ENCODE results near the gene CRIP2. TPM values are rescaled to one million over a fixed set of nuclear protein-coding genes. Genes with fewer than 3 reads are reported as not detected.

Gene CRIP2
- total RNA-seq, 2 experiments from 2014 or later, result 2.7 to 2.8 TPM

GRCh38 chr14:105436402-105436801 lies 38.2 kb upstream of the CRIP2 start:
- Mint-ChIP-seq H3K36me3 (no peaks in the 10 kb centered on the region), H3K27me3 (no peaks in the 10 kb centered on the region), H3K4me1 (ENCODE audit: low read depth) (peaks cover 7% of the 10 kb centered on the region), H3K9me3 (no peaks in the 10 kb centered on the region), H3K27ac (no peak overlapping the region), H3K4me3 (no peak overlapping the region)
- intact Hi-C loops (cut with micrococcal nuclease), result no loop called here
- POLR2A ChIA-PET, result no interaction called here
- CTCF ChIA-PET, result no interaction called here
- DNase-seq, result no peak

GRCh38 chr14:105436891-105437722 lies 37.5 kb upstream of the CRIP2 start:
- H3K9me3 Mint-ChIP-seq, result no peaks in the 10 kb centered on the region
- H3K27ac Mint-ChIP-seq, result no peak overlapping the region
- no peaks in the 10 kb centered on the region for H3K27me3 Mint-ChIP-seq
- no peak for DNase-seq
- intact Hi-C loops (cut with micrococcal nuclease), result no loop called here
- peaks cover 7% of the 10 kb centered on the region for H3K4me1 Mint-ChIP-seq (ENCODE audit: low read depth)
- no peak overlapping the region for H3K4me3 Mint-ChIP-seq
- CTCF ChIA-PET, result no interaction called here
- POLR2A ChIA-PET, result no interaction called here
- H3K36me3 Mint-ChIP-seq, result peaks cover 3% of the 10 kb centered on the region

GRCh38 chr14:105437723-105438500 lies 36.7 kb upstream of the CRIP2 start:
- intact Hi-C loops (cut with micrococcal nuclease), result no loop called here
- CTCF ChIA-PET, result no interaction called here
- Mint-ChIP-seq H3K4me1 (ENCODE audit: low read depth) (peaks cover 7% of the 10 kb centered on the region), H3K27ac (no peak overlapping the region), H3K36me3 (peaks cover 3% of the 10 kb centered on the region), H3K9me3 (no peaks in the 10 kb centered on the region), H3K4me3 (no peak overlapping the region), H3K27me3 (no peaks in the 10 kb centered on the region)
- POLR2A ChIA-PET, result no interaction called here
- DNase-seq, result no peak

- no peaks in the 10 kb centered on the region for H3K9me3 Mint-ChIP-seq
- no peak overlapping the region for H3K4me3 Mint-ChIP-seq
- H3K4me1 Mint-ChIP-seq (ENCODE audit: low read depth), result peaks cover 7% of the 10 kb centered on the region
- DNase-seq, result no peak
- intact Hi-C loops (cut with micrococcal nuclease), result no loop called here
- POLR2A ChIA-PET, result no interaction called here
- CTCF ChIA-PET, result no interaction called here
- no peaks in the 10 kb centered on the region for H3K27me3 Mint-ChIP-seq
- peaks cover 3% of the 10 kb centered on the region for H3K36me3 Mint-ChIP-seq
- no peak overlapping the region for H3K27ac Mint-ChIP-seq
Observed at GRCh38 chr14:105439179-105439578, 35.4 kb upstream of the CRIP2 start.

GRCh38 chr14:105439710-105440553 lies 34.7 kb upstream of the CRIP2 start:
- no peaks in the 10 kb centered on the region for H3K9me3 Mint-ChIP-seq
- H3K4me3 Mint-ChIP-seq, result no peak overlapping the region
- ChIA-PET POLR2A (no interaction called here), CTCF (no interaction called here)
- peaks cover 3% of the 10 kb centered on the region for H3K36me3 Mint-ChIP-seq
- no peak overlapping the region for H3K27ac Mint-ChIP-seq
- DNase-seq, result no peak
- no peaks in the 10 kb centered on the region for H3K27me3 Mint-ChIP-seq
- peaks cover 4% of the 10 kb centered on the region for H3K4me1 Mint-ChIP-seq (ENCODE audit: low read depth)
- intact Hi-C loops (cut with micrococcal nuclease), result no loop called here

- H3K27ac Mint-ChIP-seq, result no peak overlapping the region
- ChIA-PET CTCF (no interaction called here), POLR2A (no interaction called here)
- DNase-seq, result no peak
- intact Hi-C loops (cut with micrococcal nuclease), result no loop called here
- no peak overlapping the region for H3K4me3 Mint-ChIP-seq
- H3K4me1 Mint-ChIP-seq (ENCODE audit: low read depth), result peaks cover 3% of the 10 kb centered on the region
- H3K36me3 Mint-ChIP-seq, result peaks cover 3% of the 10 kb centered on the region
- H3K9me3 Mint-ChIP-seq, result no peaks in the 10 kb centered on the region
- H3K27me3 Mint-ChIP-seq, result no peaks in the 10 kb centered on the region
Observed at GRCh38 chr14:105440554-105440900, 34.1 kb upstream of the CRIP2 start.

- ChIA-PET POLR2A (no interaction called here), CTCF (no interaction called here)
- Mint-ChIP-seq H3K4me3 (no peak overlapping the region), H3K36me3 (peaks cover 3% of the 10 kb centered on the region), H3K27me3 (no peaks in the 10 kb centered on the region), H3K27ac (no peak overlapping the region), H3K4me1 (ENCODE audit: low read depth) (peaks cover 3% of the 10 kb centered on the region), H3K9me3 (no peaks in the 10 kb centered on the region)
- intact Hi-C loops (cut with micrococcal nuclease), result no loop called here
- no peak for DNase-seq
Observed at GRCh38 chr14:105440992-105441391, 33.6 kb upstream of the CRIP2 start.

GRCh38 chr14:105442125-105442524 lies 32.5 kb upstream of the CRIP2 start:
- ChIA-PET POLR2A (no interaction called here), CTCF (no interaction called here)
- intact Hi-C loops (cut with micrococcal nuclease), result no loop called here
- DNase-seq, result no peak
- Mint-ChIP-seq H3K9me3 (no peaks in the 10 kb centered on the region), H3K4me3 (no peak overlapping the region), H3K27ac (no peak overlapping the region), H3K36me3 (peaks cover 3% of the 10 kb centered on the region), H3K4me1 (ENCODE audit: low read depth) (no peaks in the 10 kb centered on the region), H3K27me3 (no peaks in the 10 kb centered on the region)

GRCh38 chr14:105442834-105443233 lies 31.8 kb upstream of the CRIP2 start:
- no peak for DNase-seq
- H3K4me3 Mint-ChIP-seq, result no peak overlapping the region
- H3K36me3 Mint-ChIP-seq, result peaks cover 3% of the 10 kb centered on the region
- ChIA-PET CTCF (no interaction called here), POLR2A (no interaction called here)
- no peak overlapping the region for H3K27ac Mint-ChIP-seq
- no peaks in the 10 kb centered on the region for H3K27me3 Mint-ChIP-seq
- H3K9me3 Mint-ChIP-seq, result no peaks in the 10 kb centered on the region
- no peaks in the 10 kb centered on the region for H3K4me1 Mint-ChIP-seq (ENCODE audit: low read depth)
- intact Hi-C loops (cut with micrococcal nuclease), result no loop called here

GRCh38 chr14:105444859-105445258 lies 29.8 kb upstream of the CRIP2 start:
- intact Hi-C loops (cut with micrococcal nuclease), result no loop called here
- Mint-ChIP-seq H3K27ac (no peak overlapping the region), H3K4me3 (no peak overlapping the region), H3K36me3 (peaks cover 3% of the 10 kb centered on the region), H3K4me1 (ENCODE audit: low read depth) (no peaks in the 10 kb centered on the region), H3K27me3 (no peaks in the 10 kb centered on the region), H3K9me3 (no peaks in the 10 kb centered on the region)
- no peak for DNase-seq
- ChIA-PET CTCF (interaction anchor here (0.8 to 1.4 kb wide), 2 partner anchors 74 to 309 kb away, joined by 3 to 5 read pairs; no protein-coding TSS in a partner anchor), POLR2A (no interaction called here)

GRCh38 chr14:105445290-105445689 lies 29.3 kb upstream of the CRIP2 start:
- CTCF ChIA-PET, result interaction anchor here (0.8 to 1.4 kb wide), 2 partner anchors 74 to 310 kb away, joined by 3 to 5 read pairs; no protein-coding TSS in a partner anchor
- no peaks in the 10 kb centered on the region for H3K27me3 Mint-ChIP-seq
- POLR2A ChIA-PET, result interaction anchor here (0.5 kb wide), 1 partner anchor 17 kb away, joined by 3 read pairs; no protein-coding TSS in a partner anchor
- H3K4me3 Mint-ChIP-seq, result no peak overlapping the region
- no peaks in the 10 kb centered on the region for H3K4me1 Mint-ChIP-seq (ENCODE audit: low read depth)
- no peak overlapping the region for H3K27ac Mint-ChIP-seq
- intact Hi-C loops (cut with micrococcal nuclease), result no loop called here
- H3K9me3 Mint-ChIP-seq, result no peaks in the 10 kb centered on the region
- no peak for DNase-seq
- H3K36me3 Mint-ChIP-seq, result peaks cover 6% of the 10 kb centered on the region
